Astrocyte of the cerebellum (primary cell): ENCODE data around the gene PI4K2B.
"Not testable (repeated sequence)": the region's sequence is repeated elsewhere in the genome, so short reads cannot be mapped to it uniquely, and the experiment has no call there.

Experiments used
- DNase-seq: peaks from one replicate; pipeline ENCODE4 v3.0.0-alpha.2; 2011; ENCODE audit warnings: low read depth
- H3K4me3 ChIP-seq: 2 replicates; pipeline ENCODE4 v1.5.1; 2011; ENCODE audit warnings: mild to moderate bottlenecking, low read depth, low read length, moderate library complexity
- CTCF ChIP-seq: IDR thresholded peaks from 2 replicates; pipeline ENCODE4 v1.5.1; 2012; ENCODE audit warnings: low read length, low read depth, moderate library complexity, mild to moderate bottlenecking; ENCODE audit errors: missing control alignments
- in situ Hi-C: cut with HindIII; loops from 2 replicates; pipeline ENCODE4 v1.10.0; 2017; ENCODE audit warnings: low sequenced_read_pairs

PI4K2B gene

DNA sequence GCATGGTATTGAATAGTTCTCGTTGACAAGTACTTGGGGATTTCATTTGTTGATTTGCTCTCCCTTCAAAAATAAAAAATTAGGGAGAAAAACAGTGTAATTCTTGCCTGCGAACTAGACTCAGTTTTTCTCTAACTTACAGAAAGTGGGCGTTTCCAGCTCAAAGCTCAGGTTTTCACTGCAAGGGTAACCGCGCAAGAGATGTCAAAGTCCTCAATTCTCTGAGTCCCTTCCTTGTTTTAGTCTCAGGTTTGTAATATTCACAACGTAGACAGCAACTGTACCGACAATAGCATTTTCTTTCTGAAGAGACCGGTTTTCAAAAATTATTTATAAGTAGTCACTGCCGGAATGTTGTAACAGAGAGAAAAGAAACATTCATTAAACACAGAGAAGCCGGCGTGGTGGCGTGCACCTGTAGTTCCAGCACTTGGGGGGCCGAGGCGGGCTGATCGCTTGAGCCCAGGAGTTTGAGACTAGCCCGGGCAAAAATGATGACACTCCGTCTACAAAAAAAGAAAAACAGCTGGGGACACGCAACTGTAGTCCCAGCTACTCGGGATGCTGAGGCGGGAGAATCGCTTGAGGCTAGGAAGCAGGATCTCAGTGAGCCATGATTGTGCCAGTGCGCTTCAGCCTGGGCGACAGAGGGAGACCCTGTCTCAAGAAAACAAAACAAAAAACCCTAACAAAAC is 79.5 kb downstream of the PI4K2B start:
- TF ChIP-seq CTCF, result no peak
- H3K4me3 ChIP-seq, result peak overlapping the region; percentile 77
- no peak for DNase-seq
- in situ Hi-C loops, result no loop called here

GRCh38 chr4:25320336-25320735 is 86.5 kb downstream of the PI4K2B start:
- TF ChIP-seq CTCF, result no peak
- in situ Hi-C loops, result no loop called here
- no peak overlapping the region for H3K4me3 ChIP-seq
- DNase-seq, result no peak

GRCh38 chr4:25320773-25321172 is 86.9 kb downstream of the PI4K2B start:
- TF ChIP-seq CTCF, result no peak
- DNase-seq, result peak; percentile 69

GRCh38 chr4:25321703-25322102 is 87.9 kb downstream of the PI4K2B start:
- TF ChIP-seq CTCF, result no peak
- DNase-seq, result no peak
- H3K4me3 ChIP-seq, result no peak overlapping the region
- in situ Hi-C loops, result no loop called here

More at GRCh38 chr4:25320773-25321172, 86.9 kb downstream of the PI4K2B start:
- in situ Hi-C loops, result no loop called here
- H3K4me3 ChIP-seq, result no peak overlapping the region

DNA sequence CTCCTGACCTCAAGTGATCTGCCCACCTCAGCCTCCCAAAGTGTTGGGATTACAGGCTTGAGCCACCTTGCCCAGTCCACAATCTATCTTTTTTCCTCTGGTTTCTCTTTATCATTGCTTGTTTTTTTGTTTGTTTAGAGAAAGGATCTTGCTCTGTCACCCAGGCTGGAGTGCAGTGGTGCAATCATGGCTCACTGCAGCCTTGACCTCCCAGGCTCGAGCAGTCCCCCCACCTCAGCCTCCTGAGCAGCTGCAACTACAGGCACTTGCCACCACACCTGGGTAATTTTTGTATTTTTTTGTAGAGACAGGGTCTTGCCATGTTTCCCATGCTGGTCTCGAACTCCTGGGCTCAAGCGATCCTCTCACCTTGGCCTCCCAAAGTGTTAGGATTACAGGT is 94.6 kb downstream of the PI4K2B start:
- DNase-seq, in situ Hi-C loops, H3K4me3 ChIP-seq: not testable (repeated sequence)
